Right lobe of liver (tissue), 6 donors: ENCODE measurements around the gene TGFBI. TPM values are rescaled to one million over a fixed set of nuclear protein-coding genes. Genes with fewer than 3 reads are reported as not detected.

ENCODE experiments used
- ATAC-seq, 4 donors: fragments of 200-7000 bp; cut with Tn5 transposase; one replicate each; pipeline ENCODE4 v1.9.1; 2020; ENCODE audit warnings: mild to moderate bottlenecking in 4 of 4, moderate library complexity in 4 of 4
- DNase-seq, 3 donors: peaks; one replicate each; pipeline ENCODE4 v3.0.0-alpha.2; 2020
- H3K27ac ChIP-seq, 3 donors: fragments of 200-600 bp; one replicate each; pipeline ENCODE4 v1.8.0; 2022
- H3K27me3 ChIP-seq, 2 donors: fragments of 200-600 bp; one replicate each; pipeline ENCODE4 v1.8.0; 2022
- H3K36me3 ChIP-seq, 4 donors: fragments of 200-600 bp; sonication (generic) in 1 of 4; one replicate each; pipeline versions ENCODE4 v1.5.1 to v1.8.0; 2017 to 2022; ENCODE audit warnings: control low read depth in 1 of 4
- H3K4me1 ChIP-seq, 4 donors: fragments of 200-600 bp; sonication (generic) in 1 of 4; one replicate each; pipeline versions ENCODE4 v1.5.1 to v1.8.0; 2017 to 2022; ENCODE audit warnings: control low read depth in 1 of 4
- H3K4me3 ChIP-seq, 3 donors: fragments of 200-600 bp; one replicate each; pipeline ENCODE4 v1.8.0; 2022
- H3K9me3 ChIP-seq, 4 donors: fragments of 200-600 bp; sonication (generic) in 1 of 4; one replicate each; pipeline versions ENCODE4 v1.5.1 to v1.8.0; 2017 to 2022; ENCODE audit warnings: control low read depth in 1 of 4
- POLR2A ChIP-seq: fragments of 450-650 bp; IDR thresholded peaks from one replicate; pipeline ENCODE4 v1.6.1; 2017; ENCODE audit warnings: antibody characterized with exemption, mild to moderate bottlenecking
- WGBS: methylation state at CpG from one replicate; pipeline ENCODE4 v1.1.6; 2018; ENCODE audit warnings: low coverage, low lambda C conversion rate; ENCODE audit not compliant: insufficient coverage; ENCODE audit errors: missing lambda C conversion rate; 5-methylcytosine and 5-hydroxymethylcytosine counted together
- intact Hi-C, 2 donors: fragments of 100-400 bp; cut with DNase I; formaldehyde crosslinking; loops; one replicate each; pipeline versions ENCODE4 v1.11.2 to v1.14.1; 2022
- total RNA-seq, 6 experiments: library from RNA; depleted of rRNA in 2 of 6; stranded (reverse); fragments of >200 nt in 2 of 6; fragmentation: NEBNext Ultra II Directional in 3 of 6; extraction: Animal tissue kit (Norgen Biotek cat#: 25700) in 3 of 6; gene quantifications; one replicate each; pipeline versions ENCODE4 v1.1.0 to v1.2.4, GENCODE V29; 2016 to 2023
- TF ChIP-seq, protein P1 (sequence below), 4 donors: fragments of 200-600 bp in 3 of 4; fragments of 450-650 bp in 1 of 4; IDR thresholded peaks; one replicate each; pipeline versions ENCODE4 v1.5.1 to v1.8.0; 2016 to 2022; ENCODE audit warnings: antibody characterized with exemption in 4 of 4, mild to moderate bottlenecking in 2 of 4
- donor health status: DM: no; HTN: yes; CAD: no.
- donor health status: DM: no; HTN: no; CAD: no.
- donor health status: DM: no; HTN: no; CAD: no.
- donor health status: DM: no; HTN: yes; CAD: no.
- donor health status: DM: no; HTN: yes; CAD: no.

The TGFBI gene
- total RNA-seq, 6 experiments from 2014 or later = 30.7 to 143 (median 87.2) TPM

DNA sequence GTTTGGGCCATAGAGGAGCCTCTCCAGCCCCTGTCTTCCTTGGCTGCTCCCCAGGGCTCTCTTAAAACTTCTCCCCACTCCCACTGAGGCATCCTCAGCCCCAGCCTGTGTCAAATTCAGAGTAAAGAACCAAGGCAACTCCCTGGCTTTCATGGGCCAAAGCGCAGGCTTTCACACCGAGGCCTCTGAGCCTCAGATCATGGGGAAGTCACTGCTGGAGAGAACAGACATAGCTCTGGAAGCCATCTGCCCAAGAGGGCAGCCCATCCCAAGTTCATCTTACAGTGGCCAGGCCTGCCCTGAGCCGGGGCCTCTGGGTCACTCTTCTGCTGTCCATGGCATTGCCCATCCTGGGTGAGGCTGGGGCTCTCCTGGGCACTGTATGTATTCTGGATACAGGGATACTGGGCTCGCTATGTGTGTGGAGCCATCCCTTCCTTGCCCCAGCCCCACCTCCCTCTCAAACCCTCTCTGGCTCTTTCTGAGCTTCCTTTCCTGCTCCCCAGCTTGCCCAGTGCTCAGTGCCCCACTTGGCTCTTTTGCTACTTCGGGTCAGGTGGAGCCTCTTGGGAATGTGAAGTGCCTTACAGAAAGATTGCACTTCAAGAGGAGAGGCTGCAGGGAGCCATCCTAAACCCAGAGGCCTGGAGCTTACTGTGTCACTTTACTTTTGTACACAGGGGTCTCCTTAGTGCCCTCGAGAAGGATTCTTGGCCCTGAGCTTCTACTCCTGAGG lies 33.0 kb downstream of the TGFBI start:
- Histone ChIP-seq H3K27ac (peak overlapping the region in 1 of 3 donors; percentile 26), H3K27me3 (no peaks in the 10 kb centered on the region)

DNA sequence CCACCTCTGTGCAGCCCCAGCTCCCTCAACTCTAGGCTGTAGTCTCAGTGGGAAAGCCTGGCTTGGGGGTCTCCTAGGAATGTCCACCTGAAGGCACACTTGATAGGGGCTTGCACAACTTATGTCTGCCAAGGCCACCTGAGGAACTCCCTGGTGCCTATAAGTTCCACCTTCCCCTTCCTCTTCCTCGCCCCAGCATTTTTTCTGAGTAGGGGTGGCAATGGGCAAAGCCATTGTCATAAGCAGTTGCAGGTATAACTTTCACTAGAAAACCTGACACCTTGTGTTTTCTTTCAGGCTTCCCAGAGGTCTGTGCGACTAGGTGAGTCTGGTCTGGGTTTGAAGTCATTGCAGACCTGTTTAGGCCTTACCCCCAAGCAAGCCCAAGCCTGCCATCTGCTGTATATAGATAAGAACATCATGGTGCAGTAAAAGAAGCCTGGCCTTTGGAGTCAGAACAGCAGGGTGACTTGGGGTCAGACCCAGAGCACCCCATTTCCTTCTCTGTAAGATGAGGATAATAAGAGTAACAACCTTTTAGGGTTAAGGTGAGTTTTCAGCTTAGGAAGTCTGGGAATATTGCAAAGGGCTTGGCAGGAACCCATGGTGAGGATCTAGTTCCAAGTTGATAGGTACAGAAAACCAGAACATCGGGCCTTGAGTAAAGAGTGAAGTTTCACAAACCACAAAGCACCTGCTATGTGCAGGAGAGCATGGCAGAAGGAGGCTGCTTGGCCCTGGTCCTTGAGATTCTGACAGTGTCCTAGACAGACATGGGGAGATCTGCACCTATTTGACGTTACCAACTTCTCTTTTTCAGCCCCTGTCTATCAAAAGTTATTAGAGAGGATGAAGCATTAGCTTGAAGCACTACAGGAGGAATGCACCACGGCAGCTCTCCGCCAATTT lies 33.8 kb downstream of the TGFBI start:
- Histone ChIP-seq H3K9me3 (no peaks in the 10 kb centered on the region), H3K4me1 (peaks cover 0 to 40% (median 15%) of the 10 kb centered on the region in 4 donors), H3K27me3 (no peaks in the 10 kb centered on the region), H3K36me3 (no peaks in the 10 kb centered on the region), H3K27ac (peak overlapping the region in 1 of 3 donors; percentile 20), H3K4me3 (no peak overlapping the region)
- intact Hi-C loops = no loop called here
- DNase-seq (peak in 1 of 3 donors; percentile 68), ATAC-seq (peak; percentile 17 to 72 (median 53))
- TF ChIP-seq POLR2A = no peak
- TF ChIP-seq, protein P1, sequence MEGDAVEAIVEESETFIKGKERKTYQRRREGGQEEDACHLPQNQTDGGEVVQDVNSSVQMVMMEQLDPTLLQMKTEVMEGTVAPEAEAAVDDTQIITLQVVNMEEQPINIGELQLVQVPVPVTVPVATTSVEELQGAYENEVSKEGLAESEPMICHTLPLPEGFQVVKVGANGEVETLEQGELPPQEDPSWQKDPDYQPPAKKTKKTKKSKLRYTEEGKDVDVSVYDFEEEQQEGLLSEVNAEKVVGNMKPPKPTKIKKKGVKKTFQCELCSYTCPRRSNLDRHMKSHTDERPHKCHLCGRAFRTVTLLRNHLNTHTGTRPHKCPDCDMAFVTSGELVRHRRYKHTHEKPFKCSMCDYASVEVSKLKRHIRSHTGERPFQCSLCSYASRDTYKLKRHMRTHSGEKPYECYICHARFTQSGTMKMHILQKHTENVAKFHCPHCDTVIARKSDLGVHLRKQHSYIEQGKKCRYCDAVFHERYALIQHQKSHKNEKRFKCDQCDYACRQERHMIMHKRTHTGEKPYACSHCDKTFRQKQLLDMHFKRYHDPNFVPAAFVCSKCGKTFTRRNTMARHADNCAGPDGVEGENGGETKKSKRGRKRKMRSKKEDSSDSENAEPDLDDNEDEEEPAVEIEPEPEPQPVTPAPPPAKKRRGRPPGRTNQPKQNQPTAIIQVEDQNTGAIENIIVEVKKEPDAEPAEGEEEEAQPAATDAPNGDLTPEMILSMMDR (IDR thresholded peaks at IDR 0.05) = peak; percentile 36 to 72 (median 64)
- 71% methylated on average over 4 of the region's 6 CpGs for WGBS

More for the DNA sequence above, 33.0 kb downstream of the TGFBI start:
- DNase-seq (peak in 1 of 3 donors; percentile 35), ATAC-seq (no peak)
- whole genome bisulfite sequencing = 100% methylated on average over 2 of the region's 6 CpGs
- TF ChIP-seq, protein P1 (IDR thresholded peaks at IDR 0.05) = no peak
- no peak for TF ChIP-seq POLR2A
- Histone ChIP-seq H3K36me3 (no peaks in the 10 kb centered on the region), H3K4me1 (peaks cover 0 to 34% (median 13%) of the 10 kb centered on the region in 4 donors), H3K9me3 (no peaks in the 10 kb centered on the region), H3K4me3 (no peak overlapping the region)
- intact Hi-C loops = no loop called here

DNA sequence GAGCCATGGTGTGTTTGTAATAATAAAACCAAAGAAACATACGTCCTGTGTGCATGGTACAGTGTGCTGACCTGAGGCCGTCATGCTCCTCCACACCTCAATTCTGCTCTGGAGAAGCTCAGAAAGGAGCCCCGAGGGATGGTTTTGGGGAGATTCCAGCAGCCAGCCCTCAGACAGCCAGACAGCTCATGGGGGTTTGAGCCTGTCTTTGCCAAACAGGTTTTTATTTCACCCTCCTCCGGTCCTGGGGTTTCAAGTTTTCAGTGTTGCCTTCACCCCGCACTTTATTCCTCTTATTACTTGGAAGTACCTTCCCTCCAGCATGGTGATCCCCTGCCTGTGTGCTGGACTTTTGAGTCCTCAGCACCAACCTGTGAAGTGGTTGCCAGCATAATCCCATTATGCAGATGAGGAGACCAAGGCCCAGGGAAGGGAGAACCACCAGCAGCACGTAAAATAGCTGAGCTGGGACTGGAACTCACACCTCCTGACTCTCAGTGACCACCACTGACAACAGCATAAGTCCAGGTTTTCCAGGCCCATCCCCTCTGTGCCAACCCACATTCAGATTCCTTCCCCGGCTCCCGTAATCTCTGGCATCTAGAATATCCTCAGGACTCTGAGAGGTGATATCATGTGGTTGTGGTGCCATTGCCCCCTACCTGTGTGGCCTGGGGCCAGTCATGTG lies 35.1 kb downstream of the TGFBI start:
- no peak overlapping the region for H3K27ac ChIP-seq
- no peaks in the 10 kb centered on the region for H3K27me3 ChIP-seq
- no peaks in the 10 kb centered on the region for H3K9me3 ChIP-seq
- TF ChIP-seq, protein P1 (IDR thresholded peaks at IDR 0.05) = no peak
- 91% methylated on average over 6 of the region's 8 CpGs for WGBS
- ATAC-seq (no peak), DNase-seq (peak in 1 of 3 donors; percentile 33)
- intact Hi-C loops = no loop called here
- no peak overlapping the region for H3K4me3 ChIP-seq
- H3K4me1 ChIP-seq = peaks cover 0 to 30% (median 9%) of the 10 kb centered on the region in 4 donors
- no peaks in the 10 kb centered on the region for H3K36me3 ChIP-seq

DNA sequence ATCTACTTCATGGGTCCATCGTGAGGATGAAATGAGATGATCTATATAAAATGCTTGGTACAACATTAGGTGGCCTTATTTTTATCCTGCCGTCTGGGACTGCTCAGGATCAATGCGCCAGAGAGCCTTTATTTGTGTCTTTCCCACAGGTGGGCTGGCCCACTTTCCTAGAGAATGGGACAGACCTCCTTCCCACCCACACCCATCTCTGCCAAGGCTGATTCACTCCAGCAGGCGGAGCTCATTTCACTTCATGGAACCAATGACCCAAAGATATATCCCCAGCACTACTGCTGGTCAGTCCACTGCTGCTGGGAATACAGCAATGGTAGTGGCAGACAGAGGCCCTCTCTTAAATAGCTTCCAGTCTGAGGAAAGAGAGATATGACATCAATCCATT lies 35.7 kb downstream of the TGFBI start:
- Histone ChIP-seq H3K4me1 (peaks cover 0 to 24% (median 6%) of the 10 kb centered on the region in 4 donors), H3K27me3 (no peaks in the 10 kb centered on the region), H3K27ac (no peak overlapping the region), H3K36me3 (no peaks in the 10 kb centered on the region), H3K4me3 (no peak overlapping the region), H3K9me3 (no peaks in the 10 kb centered on the region)
- intact Hi-C loops = no loop called here
- 93% methylated on average over 2 of the region's 4 CpGs for WGBS
- ATAC-seq (peak in 1 of 4 donors; percentile 14), DNase-seq (peak in 1 of 3 donors; percentile 42)
- TF ChIP-seq, protein P1 (IDR thresholded peaks at IDR 0.05) = peak in 3 of 4 donors; percentile 6 to 33 (median 20)
- TF ChIP-seq POLR2A = no peak
